HG02938 (cell line): Measurements from ENCODE around the gene MATN4.

Experiments used
- ATAC-seq: cut with Tn5 transposase; IDR thresholded peaks from one replicate; pipeline ENCODE4 v1.9.1; 2021; ENCODE audit warnings: mild to moderate bottlenecking, moderate library complexity; ENCODE audit not compliant: unreplicated experiment

MATN4 gene

GRCh38 chr20:45341579-45341938 lies 33.5 kb upstream of the MATN4 start:
- ATAC-seq, result no peak

GRCh38 chr20:45340951-45341350 lies 32.9 kb upstream of the MATN4 start:
- no peak for ATAC-seq

- ATAC-seq, result no peak
Measured at GRCh38 chr20:45340236-45340847, 32.2 kb upstream of the MATN4 start.

- ATAC-seq, result no peak
Measured at GRCh38 chr20:45339799-45340198, 31.7 kb upstream of the MATN4 start.

- ATAC-seq, result no peak
Measured at GRCh38 chr20:45339084-45339483, 31.0 kb upstream of the MATN4 start.

- no peak for ATAC-seq
Measured at GRCh38 chr20:45338121-45339030, 30.3 kb upstream of the MATN4 start.

- no peak for ATAC-seq
Measured at GRCh38 chr20:45337367-45338120, 29.4 kb upstream of the MATN4 start.

GRCh38 chr20:45336530-45337366 lies 28.6 kb upstream of the MATN4 start:
- no peak for ATAC-seq

GRCh38 chr20:45330476-45330875 lies 22.4 kb upstream of the MATN4 start:
- ATAC-seq, result no peak

- no peak for ATAC-seq
Measured at GRCh38 chr20:45329497-45330319, 21.6 kb upstream of the MATN4 start.

GRCh38 chr20:45328451-45328850 lies 20.4 kb upstream of the MATN4 start:
- ATAC-seq, result no peak

- ATAC-seq, result no peak
Measured at GRCh38 chr20:45325371-45325770, 17.3 kb upstream of the MATN4 start.

GRCh38 chr20:45323731-45324130 lies 15.6 kb upstream of the MATN4 start:
- ATAC-seq, result no peak

GRCh38 chr20:45322952-45323383 lies 14.9 kb upstream of the MATN4 start:
- no peak for ATAC-seq

- ATAC-seq, result no peak
Measured at GRCh38 chr20:45320948-45321595, 13.0 kb upstream of the MATN4 start.

GRCh38 chr20:45318948-45319347 lies 10.8 kb upstream of the MATN4 start:
- ATAC-seq, result no peak

- no peak for ATAC-seq
Measured at GRCh38 chr20:45318386-45318939, 10.4 kb upstream of the MATN4 start.

- ATAC-seq, result no peak
Measured at GRCh38 chr20:45317826-45318225, 9.7 kb upstream of the MATN4 start.
